A673 (cell line): ENCODE results near the gene NCOA6. TPM values are rescaled to one million over a fixed set of nuclear protein-coding genes. Genes with fewer than 3 reads are reported as not detected.

Experiments
- BruUV-seq: library from RNA; stranded (reverse); fragments of 400-500 nt; replicated peaks from 2 replicates; lab custom pipeline; 2021; lab: Mats Ljungman, UMichigan
- CTCF ChIA-PET: fragments of 300-600 bp; sonication (Branson Sonifier 250); formaldehyde crosslinking; loops from one replicate; lab custom pipeline; 2022; ENCODE audit warnings: antibody characterized with exemption; lab: Charles Lee
- POLR2A ChIA-PET: fragments of 300-600 bp; sonication (Branson Sonifier 250); formaldehyde crosslinking; loops from one replicate; lab custom pipeline; 2022; ENCODE audit warnings: antibody characterized with exemption; ENCODE audit not compliant: low non-redundant PET; lab: Charles Lee
- DNase-seq: peaks from one replicate; pipeline ENCODE4 v3.0.0-alpha.2; 2015; ENCODE audit warnings: low spot score
- H3K27ac ChIP-seq: fragments of 200-600 bp; sonication (generic); 2 replicates; pipeline ENCODE4 v1.5.1; 2016; ENCODE audit warnings: mixed run types, low read depth, mild to moderate bottlenecking, mixed read lengths, antibody characterized with exemption, low read length; ENCODE audit not compliant: poor library complexity, severe bottlenecking
- H3K27me3 ChIP-seq: fragments of 200-600 bp; sonication (generic); replicated peaks from 2 replicates; pipeline ENCODE4 v1.6.1; 2017; ENCODE audit warnings: mixed run types, low read depth, mild to moderate bottlenecking, mixed read lengths, antibody characterized with exemption, low read length; ENCODE audit not compliant: insufficient read depth, poor library complexity
- H3K36me3 ChIP-seq: fragments of 200-600 bp; sonication (generic); 2 replicates; pipeline ENCODE4 v1.6.1; 2016; ENCODE audit warnings: mixed run types, mild to moderate bottlenecking, mixed read lengths, antibody characterized with exemption, low read length; ENCODE audit not compliant: insufficient read depth, poor library complexity, severe bottlenecking
- H3K4me1 ChIP-seq: fragments of 200-600 bp; sonication (generic); 2 replicates; pipeline ENCODE4 v1.6.1; 2017; ENCODE audit warnings: mixed run types, mild to moderate bottlenecking, mixed read lengths, antibody characterized with exemption, low read length; ENCODE audit not compliant: insufficient read depth, poor library complexity, severe bottlenecking
- H3K4me3 ChIP-seq: fragments of 200-600 bp; sonication (generic); 2 replicates; pipeline ENCODE4 v1.5.1; 2016; ENCODE audit warnings: low read depth, mixed run types, mild to moderate bottlenecking, mixed read lengths, low read length; ENCODE audit not compliant: poor library complexity, severe bottlenecking
- H3K9me3 ChIP-seq: fragments of 200-600 bp; sonication (generic); 2 replicates; pipeline ENCODE4 v1.6.1; 2016; ENCODE audit warnings: mixed run types, low read depth, mild to moderate bottlenecking, mixed read lengths, antibody characterized with exemption, low read length; ENCODE audit not compliant: poor library complexity, severe bottlenecking
- EZH2 ChIP-seq: fragments of 200-600 bp; sonication (generic); IDR thresholded peaks from 2 replicates; pipeline ENCODE4 v1.6.1; 2017; ENCODE audit warnings: borderline replicate concordance, low read depth, mild to moderate bottlenecking, mixed read lengths, antibody characterized with exemption, low read length; ENCODE audit not compliant: poor library complexity, severe bottlenecking
- intact Hi-C: fragments of 100-400 bp; cut with micrococcal nuclease; formaldehyde crosslinking; loops from one replicate; pipeline ENCODE4 v1.10.0; 2022; ENCODE audit not compliant: unreplicated experiment
- total RNA-seq: library from RNA; stranded (reverse); gene quantifications from 2 replicates; pipeline ENCODE4 v1.2.3, GENCODE V29; 2021
- TF ChIP-seq, protein P1 (sequence below): fragments of 300-800, 200-600 bp; sonication (generic); conservative IDR thresholded peaks from 2 replicates; pipeline ENCODE4 v1.5.1; 2017; ENCODE audit warnings: low read depth, mild to moderate bottlenecking, antibody characterized with exemption, low read length, moderate library complexity, mixed read lengths

The NCOA6 gene
- total RNA-seq, 1 experiment from 2014 or later = 39.9 TPM

DNA sequence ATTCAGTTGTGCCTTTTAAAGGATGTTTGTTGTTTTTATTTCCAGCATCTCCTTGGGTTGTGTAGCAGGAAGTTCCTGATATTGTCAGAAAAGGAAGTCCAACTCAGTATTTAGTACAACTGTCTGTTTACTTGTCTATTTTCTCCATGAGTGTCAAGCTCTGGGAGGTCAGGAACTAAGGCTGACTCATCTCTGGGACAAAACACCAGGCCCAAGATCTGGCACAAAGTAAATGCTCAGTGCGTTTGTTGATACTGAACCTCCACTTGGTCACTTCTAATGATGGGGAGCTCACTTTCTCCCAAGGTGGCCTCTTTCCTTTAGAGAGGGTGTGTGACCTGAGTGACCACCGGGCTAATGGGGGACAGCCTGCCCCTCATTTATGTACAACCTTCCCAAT lies 136.0 kb downstream of the NCOA6 start:
- CTCF ChIA-PET = no interaction called here
- DNase-seq = no peak
- Histone ChIP-seq H3K4me3 (no peak overlapping the region), H3K36me3 (no peaks in the 10 kb centered on the region), H3K27me3 (no peaks in the 10 kb centered on the region), H3K9me3 (no peaks in the 10 kb centered on the region), H3K4me1 (no peaks in the 10 kb centered on the region), H3K27ac (no peak overlapping the region)
- no peak for TF ChIP-seq EZH2
- TF ChIP-seq, protein P1, sequence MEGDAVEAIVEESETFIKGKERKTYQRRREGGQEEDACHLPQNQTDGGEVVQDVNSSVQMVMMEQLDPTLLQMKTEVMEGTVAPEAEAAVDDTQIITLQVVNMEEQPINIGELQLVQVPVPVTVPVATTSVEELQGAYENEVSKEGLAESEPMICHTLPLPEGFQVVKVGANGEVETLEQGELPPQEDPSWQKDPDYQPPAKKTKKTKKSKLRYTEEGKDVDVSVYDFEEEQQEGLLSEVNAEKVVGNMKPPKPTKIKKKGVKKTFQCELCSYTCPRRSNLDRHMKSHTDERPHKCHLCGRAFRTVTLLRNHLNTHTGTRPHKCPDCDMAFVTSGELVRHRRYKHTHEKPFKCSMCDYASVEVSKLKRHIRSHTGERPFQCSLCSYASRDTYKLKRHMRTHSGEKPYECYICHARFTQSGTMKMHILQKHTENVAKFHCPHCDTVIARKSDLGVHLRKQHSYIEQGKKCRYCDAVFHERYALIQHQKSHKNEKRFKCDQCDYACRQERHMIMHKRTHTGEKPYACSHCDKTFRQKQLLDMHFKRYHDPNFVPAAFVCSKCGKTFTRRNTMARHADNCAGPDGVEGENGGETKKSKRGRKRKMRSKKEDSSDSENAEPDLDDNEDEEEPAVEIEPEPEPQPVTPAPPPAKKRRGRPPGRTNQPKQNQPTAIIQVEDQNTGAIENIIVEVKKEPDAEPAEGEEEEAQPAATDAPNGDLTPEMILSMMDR = no peak
- intact Hi-C loops = no loop called here
- POLR2A ChIA-PET = no interaction called here
- BruUV-seq = no TSS peak

DNA sequence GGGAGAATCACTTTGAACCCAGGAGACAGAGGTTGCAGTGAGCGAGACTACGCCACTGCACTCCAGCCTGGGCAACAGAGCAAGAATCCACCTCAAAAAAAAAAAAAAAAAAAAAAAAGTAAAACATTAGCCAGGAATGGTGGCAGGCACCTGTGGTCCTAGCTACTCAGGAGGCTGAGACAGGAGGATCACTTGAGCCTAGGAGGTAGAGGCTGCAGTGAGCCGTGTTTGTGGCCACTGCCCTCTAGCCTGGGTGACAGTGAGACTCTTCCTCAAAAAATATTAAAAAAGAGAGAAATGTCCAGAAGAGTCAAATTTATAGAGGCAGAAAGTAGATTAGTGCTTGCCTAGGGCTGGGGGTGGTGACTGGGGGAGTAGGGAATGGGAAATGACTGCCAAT lies 141.8 kb downstream of the NCOA6 start:
- POLR2A ChIA-PET = interaction anchor here (0.6 kb wide), 1 partner anchor 52 kb away, joined by 9 read pairs; no protein-coding TSS in a partner anchor
- Histone ChIP-seq H3K27ac (no peak overlapping the region), H3K9me3 (no peaks in the 10 kb centered on the region), H3K27me3 (no peaks in the 10 kb centered on the region), H3K36me3 (no peaks in the 10 kb centered on the region), H3K4me3 (no peak overlapping the region), H3K4me1 (peaks cover 5% of the 10 kb centered on the region)
- BruUV-seq = no TSS peak
- intact Hi-C loops = no loop called here
- TF ChIP-seq, protein P1 = no peak
- TF ChIP-seq EZH2 = no peak
- CTCF ChIA-PET = no interaction called here
- no peak for DNase-seq

DNA sequence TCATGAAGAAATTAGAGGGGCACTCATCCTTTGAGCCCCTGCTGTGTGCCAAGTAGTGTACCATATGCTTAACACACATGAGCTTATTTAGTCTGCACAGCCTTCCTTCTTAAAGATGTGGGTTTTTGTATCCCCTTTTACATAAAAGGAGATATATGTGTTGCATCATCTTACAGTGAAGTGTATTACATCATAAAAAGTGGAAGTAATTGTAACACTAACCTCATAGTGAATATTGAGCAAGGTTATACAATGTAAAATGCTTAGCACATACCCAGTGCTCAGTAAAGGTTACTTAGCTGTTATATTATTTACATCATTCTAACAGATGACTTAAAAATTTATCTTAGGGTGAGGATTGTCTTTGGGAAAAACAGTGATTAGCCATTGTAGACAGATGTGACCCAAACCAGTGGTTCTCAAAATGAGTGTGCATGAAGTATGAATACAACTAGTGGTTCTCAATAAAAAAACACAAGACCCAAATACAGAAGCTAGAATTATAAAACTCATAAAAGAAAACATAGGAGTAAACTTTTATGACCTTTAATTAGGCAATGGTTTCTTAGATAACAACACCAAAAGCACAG lies 144.8 kb downstream of the NCOA6 start:
- POLR2A ChIA-PET = no interaction called here
- TF ChIP-seq EZH2 = no peak
- intact Hi-C loops = no loop called here

More for the DNA sequence above, 144.8 kb downstream of the NCOA6 start:
- no peaks in the 10 kb centered on the region for H3K27me3 ChIP-seq
- H3K27ac ChIP-seq = no peak overlapping the region
- DNase-seq = no peak
- H3K9me3 ChIP-seq = no peaks in the 10 kb centered on the region
- H3K4me1 ChIP-seq = peaks cover 14% of the 10 kb centered on the region
- H3K36me3 ChIP-seq = no peaks in the 10 kb centered on the region
- CTCF ChIA-PET = no interaction called here
- BruUV-seq = no TSS peak
- H3K4me3 ChIP-seq = no peak overlapping the region
